Endothelial cell of umbilical vein (primary cell): Measurements from ENCODE around the gene TNN. TPM values are rescaled to one million over a fixed set of nuclear protein-coding genes. Genes with fewer than 3 reads are reported as not detected.

ENCODE experiments used
- BruUV-seq: library from RNA; stranded (reverse); fragments of 400-500 nt; replicated peaks from 2 replicates; lab custom pipeline; 2021; lab: Mats Ljungman, UMichigan
- CTCF ChIA-PET: fragments of 300-600, 350-600 bp; sonication (Branson Sonifier 250); formaldehyde crosslinking; loops from one replicate; lab custom pipeline; 2021; ENCODE audit warnings: antibody characterized with exemption, inconsistent platforms; lab: Charles Lee
- POLR2A ChIA-PET: fragments of 300-600, 350-600 bp; sonication (Branson Sonifier 250); formaldehyde crosslinking; loops from one replicate; lab custom pipeline; 2021; ENCODE audit warnings: antibody characterized with exemption, inconsistent platforms; lab: Charles Lee
- DNase-seq: peaks from one replicate; pipeline ENCODE4 v3.0.0-alpha.2; 2011; ENCODE audit warnings: low read depth, low spot score
- FAIRE-seq: peaks from 2 replicates; lab custom pipeline; 2011; peaks lifted over from hg19 to GRCh38; lab: Jason Lieb, UNC
- H2AFZ ChIP-seq: 2 replicates; pipeline ENCODE4 v1.6.0; 2012; ENCODE audit warnings: low read depth, low read length, control low read depth, inconsistent platforms
- H3K27ac ChIP-seq: 2 replicates; pipeline ENCODE4 v1.5.1; 2011; ENCODE audit warnings: low read depth, mild to moderate bottlenecking, control low read depth, low read length, moderate library complexity; ENCODE audit not compliant: insufficient read depth
- H3K27me3 ChIP-seq, 2 experiments: 2 replicates each; pipeline versions ENCODE4 v1.6.0 to v1.6.1; 2011; ENCODE audit warnings: low read length in 2 of 2, mixed read lengths in 1 of 2; ENCODE audit not compliant: control insufficient read depth in 2 of 2, insufficient read depth in 2 of 2
- H3K36me3 ChIP-seq, 2 experiments: 2 replicates in 1 of 2; 3 replicates in 1 of 2; pipeline ENCODE4 v1.5.1; 2011; ENCODE audit warnings: low read length in 2 of 2, mild to moderate bottlenecking in 1 of 2, moderate library complexity in 1 of 2; ENCODE audit not compliant: control insufficient read depth in 2 of 2, insufficient read depth in 2 of 2; ENCODE audit errors: extremely low read depth in 1 of 2
- H3K4me1 ChIP-seq: 3 replicates; pipeline ENCODE4 v1.5.1; 2011; ENCODE audit warnings: mild to moderate bottlenecking, low read length; ENCODE audit not compliant: control insufficient read depth, insufficient read depth; ENCODE audit errors: extremely low read depth
- H3K4me2 ChIP-seq: 2 replicates; pipeline ENCODE4 v1.6.1; 2011; ENCODE audit warnings: low read length, control low read depth, mixed read lengths; ENCODE audit not compliant: insufficient read depth
- H3K4me3 ChIP-seq, 3 experiments: fragments of 200-600 bp in 1 of 3; sonication (generic), shearing (Covaris generic) in 1 of 3; replicated peaks in 1 of 3; 2 replicates each; pipeline ENCODE4 v1.5.1; 2011 to 2016; ENCODE audit warnings: control low read depth in 3 of 3, low read length in 3 of 3, mild to moderate bottlenecking in 2 of 3, inconsistent platforms in 1 of 3, low read depth in 1 of 3, moderate library complexity in 1 of 3; ENCODE audit not compliant: insufficient read depth in 1 of 3
- H3K79me2 ChIP-seq: 2 replicates; pipeline ENCODE4 v1.6.0; 2012; ENCODE audit warnings: low read length, inconsistent platforms; ENCODE audit not compliant: control insufficient read depth, insufficient read depth
- H3K9ac ChIP-seq: replicated peaks from 2 replicates; pipeline ENCODE3; 2011; ENCODE audit warnings: low read length, control low read depth; ENCODE audit not compliant: insufficient read depth; ENCODE audit errors: extremely low read depth
- H3K9me1 ChIP-seq: replicated peaks from 3 replicates; pipeline ENCODE4 v1.6.0; 2011; ENCODE audit warnings: mild to moderate bottlenecking, low read length; ENCODE audit not compliant: control insufficient read depth, insufficient read depth; ENCODE audit errors: extremely low read depth
- H3K9me3 ChIP-seq: replicated peaks from 2 replicates; pipeline ENCODE4 v1.5.1; 2012; ENCODE audit warnings: low read length, inconsistent platforms; ENCODE audit not compliant: control insufficient read depth, insufficient read depth
- H4K20me1 ChIP-seq: replicated peaks from 2 replicates; pipeline ENCODE3; 2011; ENCODE audit warnings: mild to moderate bottlenecking, low read length; ENCODE audit not compliant: control insufficient read depth, insufficient read depth; ENCODE audit errors: extremely low read depth
- CTCF ChIP-seq, 2 donors: IDR thresholded peaks; 1 replicate in 1 of 2; 2 replicates in 1 of 2; pipeline ENCODE4 v1.5.1; 2011; ENCODE audit warnings: low read length in 2 of 2, mild to moderate bottlenecking in 2 of 2, moderate library complexity in 2 of 2, control low read depth in 1 of 2, inconsistent platforms in 1 of 2, low read depth in 1 of 2; ENCODE audit not compliant: insufficient read depth in 1 of 2; ENCODE audit errors: extremely low read depth in 1 of 2
- EZH2 ChIP-seq: IDR thresholded peaks from 2 replicates; pipeline ENCODE4 v1.6.1; 2012; ENCODE audit warnings: borderline replicate concordance, low read depth, mild to moderate bottlenecking, moderate library complexity, low read length, inconsistent platforms; ENCODE audit not compliant: severe bottlenecking
- FOS ChIP-seq: IDR thresholded peaks from 2 replicates; pipeline ENCODE4 v1.6.1; 2011; ENCODE audit warnings: mild to moderate bottlenecking, low read length, moderate library complexity, borderline replicate concordance; ENCODE audit not compliant: insufficient read depth
- GATA2 ChIP-seq: IDR thresholded peaks from 2 replicates; pipeline ENCODE4 v1.7.0; 2011; ENCODE audit warnings: low read depth, mild to moderate bottlenecking, moderate library complexity, mixed read lengths, low read length; ENCODE audit not compliant: insufficient read length, insufficient read depth
- JUN ChIP-seq: IDR thresholded peaks from 2 replicates; pipeline ENCODE4 v1.6.1; 2011; ENCODE audit warnings: borderline replicate concordance, low read depth; ENCODE audit not compliant: insufficient read length, insufficient read depth
- MAX ChIP-seq: IDR thresholded peaks from 2 replicates; pipeline ENCODE4 v1.6.1; 2011; ENCODE audit not compliant: insufficient read depth, insufficient read length
- MYC ChIP-seq: IDR thresholded peaks from one replicate; pipeline ENCODE4 v1.6.1; 2011; ENCODE audit warnings: mild to moderate bottlenecking, low read depth, low read length
- POLR2A ChIP-seq: IDR thresholded peaks from 2 replicates; pipeline ENCODE4 v1.6.1; 2012; ENCODE audit warnings: low read depth, mild to moderate bottlenecking, control low read depth, low read length
- POLR2AphosphoS5 ChIP-seq: IDR thresholded peaks from 2 replicates; pipeline ENCODE4 v1.6.1; 2012; ENCODE audit warnings: low read depth, mild to moderate bottlenecking, control low read depth, low read length, moderate library complexity; ENCODE audit not compliant: insufficient read depth
- dilution Hi-C: fragments of 300-500 bp; cut with MboI; formaldehyde crosslinking; loops from one replicate; pipeline ENCODE4 v1.15.0; 2019; ENCODE audit warnings: low sequenced_read_pairs; ENCODE audit not compliant: extremely low pct_ligation_motif_present
- intact Hi-C: fragments of 100-400 bp; cut with micrococcal nuclease; formaldehyde crosslinking; loops from one replicate; pipeline ENCODE4 v1.10.0; 2022
- polyA plus RNA-seq, 4 experiments: library from polyadenylated mRNA; depleted of rRNA in 3 of 4; stranded (reverse) in 3 of 4; unstranded in 1 of 4; fragments of >200 nt; gene quantifications; 2 replicates each; pipeline versions ENCODE4 v1.2.1 to v1.2.3, GENCODE V29; 2011 to 2012; ENCODE audit warnings: missing spikeins in 1 of 4
- total RNA-seq: library from RNA; stranded (reverse); gene quantifications from 2 replicates; pipeline ENCODE4 v1.2.3, GENCODE V29; 2021

Gene TNN
- total and polyA plus RNA-seq, 2 donors (not counting 3 experiments of a cell fraction or from before 2014, with no cell fraction given), result not detected

- Histone ChIP-seq H2AFZ (no peak overlapping the region), H3K4me1 (peaks cover 4% of the 10 kb centered on the region), H3K4me3 (no peak overlapping the region), H3K4me2 (no peak overlapping the region), H3K36me3 (no peaks in the 10 kb centered on the region), H4K20me1 (no peaks in the 10 kb centered on the region), H3K79me2 (no peaks in the 10 kb centered on the region), H3K9ac (no peak overlapping the region), H3K9me3 (no peaks in the 10 kb centered on the region), H3K27me3 (no peaks in the 10 kb centered on the region), H3K27ac (no peak overlapping the region), H3K9me1 (no peaks in the 10 kb centered on the region)
- dilution Hi-C loops, result no loop called here
- intact Hi-C loops, result no loop called here
- TF ChIP-seq MYC (no peak), MAX (no peak), JUN (no peak), CTCF (IDR thresholded peaks at IDR 0.05; ENCODE audit: extremely low read depth in 1 of 2, insufficient read depth in 1 of 2, low read depth in 1 of 2, low read length in 2 of 2) (no peak), POLR2A (no peak), POLR2AphosphoS5 (no peak), EZH2 (no peak), FOS (no peak), GATA2 (no peak)
- FAIRE-seq (no peak), DNase-seq (no peak)
- ChIA-PET CTCF (interaction anchor here (0.6 to 1.9 kb wide), 3 partner anchors 39 to 276 kb away, joined by 3 to 8 read pairs (median 3); no protein-coding TSS in a partner anchor), POLR2A (no interaction called here)
- no TSS peak for BruUV-seq
Measured at GRCh38 chr1:175075572-175076568, 8.2 kb downstream of the TNN start.
